ENCODE data around the gene TBX21.

TBX21 gene, protein sequence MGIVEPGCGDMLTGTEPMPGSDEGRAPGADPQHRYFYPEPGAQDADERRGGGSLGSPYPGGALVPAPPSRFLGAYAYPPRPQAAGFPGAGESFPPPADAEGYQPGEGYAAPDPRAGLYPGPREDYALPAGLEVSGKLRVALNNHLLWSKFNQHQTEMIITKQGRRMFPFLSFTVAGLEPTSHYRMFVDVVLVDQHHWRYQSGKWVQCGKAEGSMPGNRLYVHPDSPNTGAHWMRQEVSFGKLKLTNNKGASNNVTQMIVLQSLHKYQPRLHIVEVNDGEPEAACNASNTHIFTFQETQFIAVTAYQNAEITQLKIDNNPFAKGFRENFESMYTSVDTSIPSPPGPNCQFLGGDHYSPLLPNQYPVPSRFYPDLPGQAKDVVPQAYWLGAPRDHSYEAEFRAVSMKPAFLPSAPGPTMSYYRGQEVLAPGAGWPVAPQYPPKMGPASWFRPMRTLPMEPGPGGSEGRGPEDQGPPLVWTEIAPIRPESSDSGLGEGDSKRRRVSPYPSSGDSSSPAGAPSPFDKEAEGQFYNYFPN

DNA sequence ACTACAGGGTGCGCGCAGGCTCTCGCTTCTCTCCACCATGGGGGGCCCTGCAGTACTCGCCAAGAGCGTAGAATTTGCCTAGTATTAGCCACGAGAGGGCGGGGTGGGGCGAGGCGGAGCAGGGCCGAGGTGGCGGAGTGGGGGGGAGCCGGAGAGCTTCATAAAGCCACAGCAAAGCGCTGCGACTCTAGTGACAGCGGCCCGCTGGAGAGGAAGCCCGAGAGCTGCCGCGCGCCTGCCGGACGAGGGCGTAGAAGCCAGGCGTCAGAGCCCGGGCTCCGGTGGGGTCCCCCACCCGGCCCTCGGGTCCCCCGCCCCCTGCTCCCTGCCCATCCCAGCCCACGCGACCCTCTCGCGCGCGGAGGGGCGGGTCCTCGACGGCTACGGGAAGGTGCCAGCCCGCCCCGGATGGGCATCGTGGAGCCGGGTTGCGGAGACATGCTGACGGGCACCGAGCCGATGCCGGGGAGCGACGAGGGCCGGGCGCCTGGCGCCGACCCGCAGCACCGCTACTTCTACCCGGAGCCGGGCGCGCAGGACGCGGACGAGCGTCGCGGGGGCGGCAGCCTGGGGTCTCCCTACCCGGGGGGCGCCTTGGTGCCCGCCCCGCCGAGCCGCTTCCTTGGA, at the start of gene TBX21:
TBX21 (plus strand) TSS at position 190 of the 627 bp plus-strand sequence; CDS start at position 409, 219 bp downstream.
- peak; percentile 90 to 94 for DNase-seq

DNA sequence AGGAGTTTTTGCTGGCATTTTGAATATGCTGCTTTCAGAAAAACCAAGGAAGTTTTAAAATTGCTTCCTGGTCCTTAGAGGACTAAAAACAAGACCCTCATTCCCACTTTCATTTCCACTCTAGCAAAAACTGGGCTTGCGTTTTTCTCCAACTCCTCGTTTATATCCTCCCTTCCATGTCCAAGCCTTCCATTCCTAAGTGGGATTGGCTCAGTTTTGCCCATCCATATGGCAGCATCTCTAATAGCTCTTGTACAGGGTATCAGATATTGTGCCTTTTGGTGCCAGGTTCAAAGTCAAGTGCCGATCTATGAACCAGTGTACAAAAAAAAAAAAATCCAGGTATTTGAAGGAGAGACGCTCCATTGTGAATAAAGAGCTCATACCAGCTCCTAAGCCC, 49.0 kb upstream of the TBX21 start:
- no peak for DNase-seq

DNA sequence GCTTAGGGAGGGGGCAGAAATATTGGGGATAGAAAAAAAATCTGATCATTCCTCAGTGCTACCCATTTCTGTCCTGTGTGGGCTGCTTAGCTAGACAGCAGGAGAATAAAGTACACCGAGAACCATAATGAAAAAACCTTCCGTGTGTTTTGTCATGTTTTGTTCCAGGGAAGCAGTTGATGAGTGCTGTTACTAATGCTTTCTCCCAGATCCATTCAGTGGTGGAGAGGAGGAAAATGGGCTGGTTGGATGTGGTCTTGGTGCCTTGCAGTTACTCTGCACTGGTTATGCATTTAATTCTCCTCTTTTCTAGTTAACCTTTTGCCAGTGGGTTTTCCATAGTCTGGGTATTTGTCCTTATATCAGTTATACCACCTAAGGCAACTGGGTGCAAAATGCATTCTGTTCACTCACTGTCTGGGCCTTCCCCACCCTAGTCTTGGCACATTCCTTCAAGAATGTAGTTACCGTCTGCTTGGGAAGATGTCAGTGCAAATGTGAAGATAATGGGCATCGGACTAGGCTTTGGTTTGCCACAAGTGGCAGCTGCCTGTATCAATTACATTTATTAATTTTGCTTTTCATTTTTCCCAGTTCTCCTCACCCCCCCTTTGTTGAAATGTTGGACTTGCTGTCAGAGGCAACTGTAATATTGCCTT, 48.4 kb upstream of the TBX21 start:
- DNase-seq = no peak

DNA sequence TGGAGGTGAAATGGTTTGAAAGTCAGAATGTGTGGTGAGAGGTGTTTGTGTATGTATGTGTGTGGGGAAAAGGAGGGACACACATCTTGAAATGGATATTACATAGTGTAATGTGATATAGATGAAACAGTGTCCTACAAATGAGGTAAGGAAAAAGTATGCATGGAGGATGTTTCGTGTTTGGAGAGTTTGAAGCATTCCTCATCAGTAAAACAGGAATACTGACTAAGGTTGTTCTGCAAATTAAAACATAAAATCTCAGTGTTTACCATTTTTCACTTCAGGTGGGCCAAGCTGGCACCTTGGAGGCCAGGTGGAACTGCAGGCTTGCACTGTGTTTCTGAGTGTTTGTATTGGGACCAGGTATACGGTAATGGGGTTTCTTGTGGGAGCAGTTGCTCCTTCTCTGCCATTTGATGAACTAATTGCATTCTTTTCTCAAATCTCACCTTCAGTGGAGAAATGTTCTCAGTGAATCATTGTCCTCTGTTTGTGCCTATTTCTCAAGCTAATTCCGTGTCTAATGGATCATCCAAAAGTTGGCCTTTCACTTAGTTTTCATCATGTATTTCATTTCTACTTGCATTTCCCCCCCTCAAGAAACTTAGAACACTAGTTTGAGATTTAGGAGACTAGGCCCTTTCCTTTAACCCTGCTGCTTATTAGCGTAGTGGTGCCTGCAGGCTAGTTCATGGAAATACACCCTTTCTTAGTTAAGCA, 47.3 kb upstream of the TBX21 start:
- DNase-seq = no peak

DNA sequence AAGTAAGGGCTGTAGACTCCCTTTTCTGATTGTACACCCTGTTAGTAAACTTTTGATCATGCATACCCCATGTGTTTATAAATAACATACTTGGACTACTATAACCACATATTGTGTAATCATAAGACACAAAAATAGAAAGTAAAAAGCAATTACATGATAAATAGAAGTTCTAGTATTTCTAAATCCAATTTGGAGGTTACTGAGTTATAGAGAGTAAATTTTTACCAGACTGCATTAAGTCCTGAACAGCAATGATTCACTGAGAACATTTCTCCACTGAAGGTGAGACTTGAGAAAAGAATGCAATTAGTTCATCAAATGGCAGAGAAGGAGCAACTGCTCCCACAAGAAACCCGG, 46.8 kb upstream of the TBX21 start:
- no peak for DNase-seq

DNA sequence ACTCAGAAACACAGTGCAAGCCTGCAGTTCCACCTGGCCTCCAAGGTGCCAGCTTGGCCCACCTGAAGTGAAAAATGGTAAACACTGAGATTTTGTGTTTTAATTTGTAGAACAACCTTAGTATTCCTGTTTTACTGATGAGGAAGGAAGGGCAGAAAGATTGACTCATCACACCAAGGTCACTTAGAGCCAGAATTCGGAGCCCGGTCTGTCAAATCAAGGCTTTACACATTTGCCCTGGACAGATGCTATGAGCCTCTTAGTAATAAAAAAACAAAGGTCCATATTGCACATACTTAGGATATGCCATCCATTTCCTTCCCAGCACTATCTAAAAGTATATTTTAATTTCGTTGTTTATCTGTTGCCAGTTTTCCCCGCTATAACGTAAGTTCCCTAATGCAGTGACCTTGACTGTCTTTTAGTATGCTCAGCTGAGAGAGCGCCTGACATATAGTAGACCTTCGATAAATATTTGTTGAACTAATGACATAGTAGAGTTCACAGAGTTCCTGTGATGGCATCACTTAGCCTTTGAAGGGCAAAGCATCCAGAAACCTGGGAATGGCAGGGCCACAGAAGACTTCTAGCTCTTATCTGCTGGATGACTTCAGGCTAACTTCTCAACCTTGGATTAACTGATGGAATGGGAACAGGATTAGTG, 46.2 kb upstream of the TBX21 start:
- DNase-seq = no peak

DNA sequence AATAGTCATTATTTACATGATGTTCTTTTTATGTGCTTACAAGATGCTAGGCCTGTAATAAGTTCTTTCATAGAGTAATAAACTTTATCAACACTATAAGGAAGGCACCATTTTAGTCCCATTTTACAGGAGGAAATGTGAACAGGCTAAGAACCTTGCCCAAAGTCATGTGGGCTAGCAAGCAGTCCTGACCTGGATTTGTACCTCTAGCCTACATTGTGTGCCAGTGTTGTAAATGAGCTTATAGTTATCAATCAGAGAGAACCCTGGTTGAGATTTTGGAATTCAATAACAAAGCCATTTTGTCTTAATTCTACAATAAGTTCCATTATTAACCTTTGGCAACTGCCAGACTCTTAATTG, 45.7 kb upstream of the TBX21 start:
- no peak for DNase-seq

DNA sequence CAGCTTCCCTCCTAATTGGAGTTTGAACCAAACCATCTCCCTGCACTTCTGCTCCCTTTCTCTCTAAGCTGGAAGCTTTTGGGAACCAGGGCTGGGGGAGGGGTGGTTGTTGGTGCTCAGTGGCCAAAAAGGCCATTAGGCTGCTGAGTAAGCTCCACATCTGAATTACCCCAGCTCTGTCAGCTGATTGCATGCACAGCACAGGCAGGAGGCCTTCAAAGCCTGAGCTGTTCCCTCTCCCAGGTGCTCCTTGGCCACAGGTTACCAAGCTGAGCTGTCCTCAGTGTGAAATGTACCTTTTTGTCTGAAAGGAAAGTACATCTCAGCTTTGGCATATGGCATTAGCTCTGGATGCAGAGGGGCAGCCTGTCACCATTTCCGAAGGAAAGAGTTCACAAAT, 45.3 kb upstream of the TBX21 start:
- DNase-seq = no peak

DNA sequence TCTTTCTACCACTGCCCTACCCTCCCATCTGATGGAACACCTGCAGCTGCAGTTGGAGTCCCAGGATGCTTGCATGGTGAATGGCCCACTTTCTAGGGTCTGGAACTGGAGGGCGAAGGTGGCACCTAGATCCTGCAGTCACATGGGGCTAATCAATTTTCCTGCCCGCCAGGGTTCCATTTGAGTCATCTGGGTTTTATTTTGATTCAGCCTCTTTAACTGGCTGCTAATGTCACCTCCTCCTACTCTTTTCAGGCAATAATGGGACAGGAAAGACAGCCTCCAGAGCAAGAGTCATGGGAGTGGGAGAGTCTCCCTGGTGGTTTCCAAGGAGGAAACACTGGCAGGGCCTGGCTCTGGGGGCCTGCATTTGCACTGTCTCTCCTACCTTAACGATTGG, 42.9 kb upstream of the TBX21 start:
- DNase-seq = no peak

DNA sequence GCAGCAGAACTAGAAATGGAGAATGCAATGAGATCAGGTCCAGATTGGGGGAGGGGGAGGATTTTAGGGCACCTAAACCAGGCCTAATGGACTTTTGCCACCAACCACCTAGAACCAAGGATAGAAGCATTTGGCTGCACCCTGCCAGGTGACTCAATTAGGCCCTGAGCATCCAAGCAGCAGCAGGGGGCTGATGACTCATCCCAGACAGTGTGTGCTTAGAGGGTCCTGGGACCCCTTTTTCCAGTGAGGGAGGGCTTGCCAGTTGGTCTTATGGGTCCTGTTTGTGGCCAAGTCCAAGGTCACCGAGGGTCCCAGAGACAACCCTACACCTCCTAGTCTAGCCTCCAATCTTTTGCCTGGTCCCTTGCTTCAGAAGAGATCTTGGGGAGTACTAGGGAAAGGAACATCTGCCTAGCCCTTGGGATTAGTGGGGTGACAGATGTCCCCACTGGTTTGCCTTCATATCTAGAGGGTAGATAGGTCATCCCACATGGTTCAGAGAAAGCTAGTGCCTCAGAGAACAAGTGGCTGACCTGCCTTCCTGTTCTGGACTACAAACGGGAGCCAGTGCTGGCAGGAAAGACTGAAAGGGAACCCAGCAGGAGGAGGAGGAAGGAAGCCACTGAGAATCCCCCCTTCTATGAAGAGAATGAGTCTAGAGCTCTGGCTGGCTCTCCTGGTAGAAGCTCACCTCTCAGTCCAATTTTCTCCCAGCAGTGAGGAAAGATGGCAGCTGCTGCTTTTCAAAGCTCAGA, 40.7 kb upstream of the TBX21 start:
- no peak for DNase-seq

DNA sequence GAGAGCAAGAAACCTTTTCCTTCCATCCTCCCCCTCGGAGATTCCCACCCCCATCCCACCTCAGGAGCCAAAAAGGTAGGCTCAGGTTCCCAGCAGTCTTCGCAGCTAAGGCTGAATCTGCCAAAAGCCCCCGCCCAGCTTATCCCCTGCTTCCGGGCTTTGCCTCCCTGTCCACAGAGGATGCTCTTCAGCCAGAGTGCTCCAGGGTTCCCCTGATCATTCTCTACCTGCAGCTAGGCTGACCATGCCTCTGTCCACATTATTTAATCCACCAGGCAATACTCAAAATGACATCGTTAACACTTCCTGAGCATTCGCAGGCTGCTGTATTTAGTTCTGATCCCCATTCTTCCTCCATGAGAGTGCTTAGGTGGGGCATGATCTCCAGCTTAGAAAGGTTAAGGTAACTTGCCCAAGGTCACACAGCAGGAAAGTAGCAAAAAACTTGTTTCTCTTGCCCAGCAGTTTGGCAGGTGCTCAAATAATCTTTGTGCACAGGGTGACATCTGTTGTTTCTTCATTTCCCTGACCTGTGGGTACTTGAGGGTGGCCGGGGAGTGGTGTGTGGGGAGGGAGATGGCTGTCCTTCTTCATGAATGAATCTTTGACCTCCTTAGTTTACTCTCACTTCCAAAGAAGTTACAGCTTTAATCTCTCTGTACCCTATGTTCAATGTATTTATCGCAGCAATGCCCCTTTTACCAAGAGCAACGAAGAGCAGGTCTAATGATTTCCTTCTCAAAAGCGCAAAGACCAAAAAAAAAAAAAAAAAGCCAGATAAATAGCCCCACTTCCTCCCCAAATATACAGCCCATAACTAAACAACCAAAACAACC, 39.9 kb upstream of the TBX21 start:
- no peak for DNase-seq

DNA sequence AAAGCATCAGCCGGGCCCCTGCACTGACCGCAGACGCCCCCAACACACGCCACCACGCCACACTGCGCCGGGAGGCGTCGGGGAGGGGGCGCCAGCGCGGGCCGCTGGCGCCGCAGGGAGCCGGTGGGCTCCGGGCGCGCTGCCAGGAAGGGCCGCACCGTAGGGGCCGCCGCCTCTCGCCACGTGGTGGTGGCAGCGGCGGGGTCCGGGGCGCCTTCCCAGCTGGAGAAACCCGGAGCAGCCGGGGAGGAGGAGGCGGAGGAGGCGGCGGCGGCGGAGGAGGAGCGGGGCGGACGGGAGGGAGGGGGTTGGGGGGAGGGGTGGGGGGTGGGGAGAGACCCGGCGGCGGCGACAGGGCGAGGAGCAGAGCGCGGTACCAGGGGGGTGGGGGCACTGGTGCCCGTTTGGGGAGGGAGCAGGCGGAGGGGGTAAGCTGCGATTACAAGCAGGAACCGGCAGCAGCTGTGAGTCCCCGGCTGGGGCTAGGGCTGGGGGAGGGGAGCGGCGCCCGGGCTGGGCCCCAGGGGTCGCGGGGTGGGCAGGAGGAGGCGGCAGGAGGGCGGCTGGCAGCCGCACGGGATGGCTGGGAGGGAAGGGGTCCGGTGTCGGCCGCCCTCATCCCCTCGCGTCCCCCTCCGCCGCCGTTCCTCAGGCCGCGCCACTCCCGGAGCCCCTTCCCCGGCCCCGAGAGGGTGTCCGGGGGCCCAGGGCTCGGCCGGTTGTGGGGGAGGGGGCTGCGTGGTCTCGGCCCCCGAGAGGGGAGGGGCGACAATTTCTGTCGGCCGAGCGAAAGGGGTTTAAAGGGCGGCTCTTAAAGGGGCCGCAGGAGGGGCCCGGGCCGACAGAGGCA, 39.1 kb upstream of the TBX21 start, which contains the start of gene TBKBP1:
TBKBP1 (plus strand) TSS at position 431 of the 850 bp plus-strand sequence. CDS start 1,952 bp downstream, outside the sequence.
- DNase-seq = peak; percentile 61 to 65

DNA sequence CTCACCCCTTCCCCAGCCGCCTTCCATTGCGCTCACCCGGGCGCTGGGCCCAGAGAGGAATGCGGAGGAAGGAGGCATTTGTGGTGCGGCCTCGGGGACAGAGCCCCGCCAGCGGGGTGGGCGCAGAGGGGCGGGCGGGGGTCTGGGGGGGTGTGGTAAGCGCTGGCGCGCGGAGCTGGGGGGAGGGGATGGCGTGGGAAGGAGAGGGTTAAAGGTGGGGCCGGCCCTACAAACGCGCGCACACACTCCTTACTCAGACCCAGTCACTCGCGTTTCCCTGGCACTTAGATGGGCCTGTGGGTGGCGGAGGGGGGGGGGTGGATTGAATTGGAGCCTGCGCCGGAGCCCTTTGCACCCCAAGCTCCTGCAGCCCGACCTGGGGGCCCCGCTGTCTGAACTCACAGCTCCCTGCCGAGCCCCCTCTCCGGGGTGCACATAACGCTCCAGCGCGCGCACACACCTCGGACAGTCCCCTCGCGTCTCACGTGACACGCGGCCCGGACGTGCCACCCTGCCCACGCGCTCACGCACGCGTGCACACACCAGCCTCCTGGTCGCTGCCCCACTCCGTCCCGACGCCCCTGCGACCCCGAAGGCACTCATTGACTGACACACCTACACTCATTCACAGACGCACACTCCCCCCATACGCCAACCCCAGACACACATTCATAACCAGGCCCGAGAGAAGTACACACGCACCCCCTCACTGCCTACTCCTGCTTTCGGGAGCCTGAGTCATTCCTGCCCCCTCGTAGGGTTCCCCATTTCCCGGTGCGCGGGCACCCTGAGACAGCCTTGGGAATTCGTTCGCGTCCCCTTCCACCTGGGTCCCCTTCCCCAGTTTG, 38.2 kb upstream of the TBX21 start:
- peak; percentile 66 to 73 for DNase-seq

DNA sequence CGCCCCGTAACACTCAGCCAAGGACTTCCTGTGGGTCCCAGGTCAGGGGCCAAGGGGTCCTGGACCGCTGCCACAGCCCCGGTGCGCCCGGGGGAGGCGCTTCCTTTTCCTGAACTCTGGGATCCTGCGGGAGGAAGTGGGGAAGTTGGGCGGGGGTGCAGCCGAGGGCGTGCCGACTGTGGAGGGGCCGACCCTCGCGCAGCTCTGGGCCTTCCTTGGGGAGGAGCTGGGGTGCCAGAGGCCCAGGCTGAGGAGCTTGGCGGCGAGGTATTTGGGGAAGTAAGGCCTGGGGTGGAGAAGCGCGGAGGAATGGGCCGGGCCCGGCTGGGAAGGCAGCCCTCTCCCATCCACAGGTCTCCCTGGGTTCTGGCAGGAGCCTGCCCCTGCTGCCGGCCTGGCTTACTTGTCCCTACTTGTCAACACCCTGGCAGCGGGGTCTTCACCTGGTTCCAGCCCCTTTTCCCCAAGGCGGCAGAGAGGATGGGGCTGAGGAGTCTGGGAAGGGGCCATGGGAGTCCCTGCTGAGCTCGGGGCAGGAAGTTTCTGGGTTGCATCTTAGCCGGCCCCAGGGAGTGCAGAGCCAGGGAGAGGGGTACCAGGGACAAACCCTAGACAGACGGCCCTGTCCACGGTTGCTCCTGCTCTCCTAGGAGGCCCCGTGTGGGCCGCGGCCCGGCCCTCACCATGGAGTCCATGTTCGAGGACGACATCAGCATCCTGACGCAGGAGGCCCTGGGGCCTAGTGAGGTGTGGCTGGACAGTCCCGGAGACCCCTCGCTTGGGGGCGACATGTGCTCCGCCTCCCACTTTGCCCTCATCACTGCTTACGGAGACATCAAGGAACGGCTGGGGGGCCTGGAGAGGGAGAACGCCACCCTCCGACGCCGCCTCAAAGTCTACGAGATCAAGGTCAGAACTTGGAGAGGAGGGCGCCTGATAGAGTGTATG, 37.3 kb upstream of the TBX21 start:
- peak in 1 of 2 donors; percentile 51 for DNase-seq

DNA sequence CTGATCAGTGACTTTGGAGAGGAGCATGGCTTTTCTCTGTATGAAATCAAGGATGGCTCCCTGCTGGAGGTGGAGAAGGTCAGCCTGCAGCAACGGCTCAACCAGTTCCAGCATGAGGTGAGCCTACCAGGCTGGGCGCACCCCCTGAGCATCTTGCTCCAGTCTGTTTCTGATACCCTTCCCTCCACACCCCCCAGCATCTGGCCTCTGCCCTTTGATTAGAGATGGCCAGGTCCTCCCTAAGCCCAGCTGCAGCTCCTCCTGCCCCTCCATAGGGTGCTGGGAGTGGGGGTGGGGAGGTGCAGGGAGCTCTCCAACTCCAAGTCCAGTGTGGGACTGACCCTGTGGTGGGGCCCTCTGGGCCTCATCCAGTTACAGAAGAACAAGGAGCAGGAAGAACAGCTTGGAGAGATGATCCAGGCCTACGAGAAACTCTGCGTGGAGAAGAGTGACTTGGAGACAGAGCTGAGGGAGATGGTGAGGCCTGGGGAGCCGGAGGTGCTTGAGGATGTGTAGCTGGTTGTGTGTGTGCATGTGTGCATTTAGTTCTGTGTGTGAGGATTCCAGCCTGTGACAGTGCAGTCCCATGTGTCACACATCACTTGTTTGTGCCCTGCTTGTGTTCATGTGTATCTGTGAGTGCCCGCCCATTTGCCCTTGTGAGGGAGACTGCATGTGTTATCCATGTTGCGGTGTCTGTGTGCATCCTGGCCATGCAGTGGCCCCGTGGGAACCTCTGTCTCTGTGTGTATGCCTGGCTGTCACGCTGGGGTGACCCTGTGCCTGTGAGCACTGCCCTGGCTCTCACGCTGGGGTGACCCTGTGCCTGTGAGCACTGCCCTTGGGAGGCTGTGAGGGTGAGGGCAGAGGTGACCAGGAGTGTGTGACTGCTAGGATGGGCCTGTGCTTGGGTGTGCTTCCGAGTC, 36.1 kb upstream of the TBX21 start:
- no peak for DNase-seq
